IPS-NIHi11 (cell line): Measurements from ENCODE around the gene AARSD1.
"Not testable (repeated sequence)": the region's sequence is repeated elsewhere in the genome, so short reads cannot be mapped to it uniquely, and the experiment has no call there.

Source experiments
- DNase-seq: peaks from one replicate; pipeline ENCODE4 v3.0.0; 2012; ENCODE audit warnings: mixed read lengths, low spot score

The AARSD1 gene

DNA sequence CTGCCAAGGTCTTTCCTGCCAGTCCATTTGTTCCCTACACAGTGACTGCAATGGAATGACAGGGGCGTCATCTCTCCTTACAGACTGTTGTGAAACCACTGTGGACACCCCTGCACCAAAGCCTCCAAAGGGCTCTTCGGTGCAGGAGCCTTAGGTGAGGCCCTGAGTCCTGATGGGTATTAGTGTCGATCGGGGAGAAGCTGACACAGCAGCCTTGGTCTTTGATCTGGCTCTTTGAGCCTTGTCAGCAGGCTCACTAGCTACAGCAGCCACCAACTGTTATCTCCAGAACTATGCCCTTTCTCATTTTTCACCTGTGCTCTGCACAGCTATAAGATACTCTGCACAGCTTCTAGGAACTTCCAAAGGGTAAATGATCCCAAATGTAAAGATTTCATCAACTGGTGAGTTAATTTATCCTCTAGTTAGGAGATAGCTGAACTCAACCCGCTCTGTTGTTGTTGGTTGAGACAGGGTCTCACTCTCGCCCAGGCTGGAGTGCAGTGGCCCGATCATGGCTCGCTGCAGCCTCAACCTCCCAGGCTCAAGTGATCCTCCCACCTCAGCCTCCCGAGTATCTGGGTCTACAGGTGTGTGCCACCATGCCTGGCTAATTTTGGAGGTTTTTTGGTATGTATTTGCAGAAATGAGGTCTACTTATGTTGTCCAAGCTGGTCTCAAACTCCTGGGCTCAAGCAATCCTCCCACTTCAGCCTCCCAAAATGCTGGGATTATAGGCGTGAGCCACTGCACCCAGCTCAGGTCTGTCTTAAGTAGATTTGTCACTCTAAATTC, 44.0 kb downstream of the AARSD1 start:
- DNase-seq: no peak

GRCh38 chr17:42919522-42920077, 44.7 kb downstream of the AARSD1 start:
- DNase-seq: not testable (repeated sequence)

GRCh38 chr17:42918902-42919521, 45.2 kb downstream of the AARSD1 start:
- DNase-seq: no peak

GRCh38 chr17:42917236-42917603, 47.0 kb downstream of the AARSD1 start:
- DNase-seq: no peak

DNA sequence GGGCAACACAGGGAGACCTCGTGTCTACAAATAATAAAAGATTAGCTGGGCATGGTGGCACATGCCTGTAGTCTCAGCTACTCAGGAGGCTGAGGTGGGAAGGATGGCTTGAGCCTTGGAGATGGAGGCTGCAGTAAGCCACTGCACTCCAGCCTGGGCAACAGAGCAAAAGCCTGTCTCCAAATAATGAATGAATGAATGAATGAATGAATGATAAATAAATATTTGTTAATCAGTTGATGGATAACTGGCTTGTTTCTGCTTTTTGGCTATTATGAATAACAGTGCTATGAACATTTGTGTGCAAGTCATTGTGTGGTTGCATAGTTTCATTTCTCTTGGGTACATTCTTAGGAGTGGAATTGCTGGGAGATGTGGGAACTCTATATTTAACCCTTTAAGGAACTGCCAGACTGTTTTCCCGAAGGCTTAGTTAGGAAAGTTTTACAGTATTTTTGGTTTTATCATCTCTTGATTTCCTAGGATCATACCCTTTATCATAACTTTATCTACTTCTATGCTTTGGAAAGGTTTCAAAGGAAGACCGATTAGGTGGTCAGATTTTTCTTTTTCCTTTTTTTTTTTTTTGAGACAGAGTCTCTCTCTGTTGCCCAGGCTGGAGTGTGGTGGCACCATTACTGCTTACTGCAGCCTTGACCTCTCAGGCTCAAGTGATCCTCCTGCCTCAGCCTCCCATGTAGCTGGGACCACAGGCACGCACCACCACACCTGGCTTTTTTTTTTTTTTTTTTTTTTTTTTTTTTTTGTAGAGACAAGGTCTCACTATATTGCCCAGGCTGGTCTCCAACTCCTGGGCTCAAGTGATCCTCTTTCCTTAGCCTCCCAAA, 47.6 kb downstream of the AARSD1 start:
- DNase-seq: not testable (repeated sequence)

- not testable (repeated sequence) for DNase-seq
Observed at GRCh38 chr17:42915288-42915687, 49.0 kb downstream of the AARSD1 start.

- no peak for DNase-seq
Observed at GRCh38 chr17:42913981-42914617, 50.2 kb downstream of the AARSD1 start.

- DNase-seq: no peak
Observed at GRCh38 chr17:42913522-42913921, 50.7 kb downstream of the AARSD1 start.

DNA sequence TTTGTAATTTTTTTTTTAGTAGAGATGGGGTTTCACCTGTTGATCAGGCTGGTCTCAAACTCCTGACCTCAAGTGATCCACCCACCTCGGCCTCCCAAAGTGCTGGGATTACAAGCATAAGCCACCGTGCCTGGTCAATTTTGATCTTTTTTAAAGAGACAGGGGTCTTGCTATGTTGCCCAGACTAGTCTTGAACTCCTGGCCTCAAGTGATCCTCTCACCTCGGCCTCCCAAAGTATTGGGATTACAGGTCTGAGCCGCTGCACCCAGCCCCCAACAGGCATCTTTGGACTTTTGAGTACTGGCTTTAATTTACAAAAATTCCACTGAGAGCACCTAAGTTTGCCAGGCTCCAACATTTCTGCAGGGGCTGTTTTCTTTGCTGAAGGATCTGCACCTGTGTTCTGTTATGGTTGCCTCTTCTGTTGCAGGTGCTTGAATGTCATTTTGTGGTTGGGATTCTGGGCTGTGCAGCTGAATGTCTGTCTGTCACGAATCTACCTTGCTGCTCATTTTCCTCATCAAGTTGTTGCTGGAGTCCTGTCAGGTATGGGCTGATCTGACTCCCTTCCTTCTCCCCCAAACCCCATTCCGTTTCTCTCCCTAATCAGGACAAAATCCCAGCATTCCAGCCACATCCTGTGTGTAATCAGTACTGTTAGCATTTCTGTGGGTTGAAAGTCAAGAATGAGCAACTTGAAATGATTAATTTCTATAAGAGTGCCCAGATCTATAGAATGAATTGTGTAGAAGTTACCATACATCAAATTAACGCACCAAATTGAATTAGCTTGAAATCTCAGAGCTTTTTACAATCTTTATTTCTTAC, 55.2 kb downstream of the AARSD1 start:
- no peak for DNase-seq

- no peak for DNase-seq
Observed at GRCh38 chr17:42906772-42907446, 57.3 kb downstream of the AARSD1 start.

DNA sequence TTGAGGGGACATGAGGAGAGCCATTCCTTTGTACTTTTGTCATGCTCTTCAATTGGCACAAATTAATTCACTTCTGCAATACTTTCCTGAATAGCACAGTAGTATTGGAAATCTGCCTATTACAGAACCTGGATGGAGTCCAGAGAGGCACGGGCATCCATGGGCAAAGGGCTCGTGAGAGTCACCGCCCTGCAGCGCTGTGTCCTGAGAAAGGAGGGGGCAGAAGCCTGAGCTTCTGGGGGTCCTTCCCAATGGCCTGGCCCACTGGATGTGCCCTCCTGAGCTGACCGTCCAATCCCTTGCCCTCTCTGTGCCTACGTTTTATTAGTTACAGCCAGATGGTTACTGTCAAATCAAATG, 60.2 kb downstream of the AARSD1 start:
- DNase-seq: no peak

DNA sequence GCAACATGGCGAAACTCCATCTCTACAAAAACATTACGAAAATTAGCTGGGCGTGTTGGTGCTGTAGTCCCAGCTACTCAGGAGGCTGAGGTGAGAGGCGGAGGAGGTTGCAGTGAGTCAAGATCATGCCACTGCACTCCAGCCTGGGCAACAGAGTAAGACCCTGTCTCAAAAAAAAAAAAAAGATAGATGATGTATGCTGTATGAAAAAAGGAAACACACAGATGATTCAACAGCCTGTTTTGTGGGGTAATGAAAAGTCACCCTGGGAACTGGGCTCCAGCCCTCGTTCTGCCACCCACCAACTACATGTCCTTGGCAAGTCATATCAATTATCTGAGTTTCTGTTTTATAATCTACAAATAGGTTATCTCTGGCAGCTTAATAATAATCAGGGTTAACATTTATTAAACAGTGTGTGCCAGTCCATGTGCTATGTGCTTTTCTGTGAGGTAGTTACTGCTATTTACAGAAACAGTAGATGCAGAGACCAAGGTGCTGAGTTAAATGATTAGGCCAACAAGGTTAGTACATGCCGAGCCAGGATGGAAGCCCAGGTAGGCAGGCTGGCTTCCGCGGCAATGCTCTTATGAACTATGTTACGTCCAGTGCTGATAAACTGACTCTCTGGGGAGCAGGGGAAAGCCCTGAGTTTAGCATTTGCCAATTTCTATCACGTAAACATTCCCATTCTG, 62.6 kb downstream of the AARSD1 start:
- no peak for DNase-seq
